Nephron progenitor cell (in vitro differentiated cells): Measurements from ENCODE around the gene DTNA.

Experiments
- DNase-seq: peaks from one replicate; pipeline ENCODE4 v3.0.0; 2021
- H3K27ac Mint-ChIP-seq: 2 replicates; pipeline ENCODE4 v1.8.0; 2021; ENCODE audit warnings: mild to moderate bottlenecking, moderate library complexity, mixed read lengths
- H3K27me3 Mint-ChIP-seq: 2 replicates; pipeline ENCODE4 v1.8.0; 2021; ENCODE audit warnings: mild to moderate bottlenecking, low read depth, mixed read lengths; ENCODE audit not compliant: poor library complexity
- H3K36me3 Mint-ChIP-seq: 2 replicates; pipeline ENCODE4 v1.8.0; 2021; ENCODE audit warnings: low read depth, mixed read lengths
- H3K4me1 Mint-ChIP-seq: 2 replicates; pipeline ENCODE4 v1.8.0; 2021; ENCODE audit warnings: mixed read lengths
- H3K4me3 Mint-ChIP-seq: 2 replicates; pipeline ENCODE4 v1.8.0; 2021; ENCODE audit warnings: mild to moderate bottlenecking, moderate library complexity, mixed read lengths
- H3K9me3 Mint-ChIP-seq: 2 replicates; pipeline ENCODE4 v1.8.0; 2021; ENCODE audit warnings: mild to moderate bottlenecking, moderate library complexity, mixed read lengths
- CTCF ChIP-seq: fragments of 200-600 bp; sonication (generic); IDR thresholded peaks from 2 replicates; pipeline ENCODE4 v1.5.0; 2021; ENCODE audit warnings: antibody characterized with exemption

Gene DTNA

DNA sequence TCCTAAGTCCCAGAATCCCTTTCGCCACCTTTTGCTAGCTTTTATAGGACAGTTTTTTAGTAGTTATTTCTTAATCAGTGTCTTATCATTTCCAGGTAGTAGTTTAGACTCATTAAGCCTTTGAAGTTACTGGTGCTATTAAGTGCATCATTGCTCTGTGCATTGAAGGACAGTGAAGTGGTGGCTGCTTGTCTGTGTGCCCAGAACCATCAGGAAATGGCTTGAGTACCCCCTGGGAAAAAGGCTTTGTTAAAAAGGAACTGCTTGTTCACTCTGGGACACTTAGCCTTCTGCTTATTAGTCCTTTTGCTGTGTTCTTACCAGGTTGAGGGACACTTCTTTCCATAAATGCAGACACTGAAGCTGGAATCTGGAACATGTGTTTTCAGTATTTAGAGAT, 30.0 kb downstream of the DTNA start:
- H3K4me1 Mint-ChIP-seq = peaks cover 20% of the 10 kb centered on the region
- peaks cover 3% of the 10 kb centered on the region for H3K27me3 Mint-ChIP-seq
- no peaks in the 10 kb centered on the region for H3K36me3 Mint-ChIP-seq
- no peaks in the 10 kb centered on the region for H3K9me3 Mint-ChIP-seq
- no peak overlapping the region for H3K4me3 Mint-ChIP-seq
- H3K27ac Mint-ChIP-seq = no peak overlapping the region
- no peak for DNase-seq
- no peak for TF ChIP-seq CTCF

- Mint-ChIP-seq H3K36me3 (no peaks in the 10 kb centered on the region), H3K27ac (no peak overlapping the region), H3K4me3 (no peak overlapping the region), H3K9me3 (no peaks in the 10 kb centered on the region), H3K4me1 (peaks cover 20% of the 10 kb centered on the region), H3K27me3 (peaks cover 3% of the 10 kb centered on the region)
- TF ChIP-seq CTCF = no peak
- DNase-seq = no peak
Measured at GRCh38 chr18:34740724-34741123, 30.6 kb downstream of the DTNA start.

DNA sequence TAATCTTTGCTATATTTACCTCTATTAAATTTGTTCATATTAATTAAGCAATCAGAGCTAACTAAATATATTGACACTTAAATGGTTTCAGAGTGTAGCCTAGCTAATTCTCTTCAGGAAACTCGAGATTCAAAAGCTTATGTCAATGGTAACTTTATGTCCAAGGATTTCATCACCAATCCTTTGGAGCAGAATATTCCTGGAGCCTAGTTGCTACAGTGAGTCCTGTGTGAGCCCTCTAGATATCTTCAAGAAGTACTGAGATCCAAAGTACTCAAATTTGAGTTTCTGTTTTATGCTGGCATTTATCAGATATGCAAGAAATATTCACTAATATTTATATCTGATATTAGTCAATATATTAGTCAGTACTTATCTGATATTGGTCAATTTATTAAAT, 31.3 kb downstream of the DTNA start:
- Mint-ChIP-seq H3K36me3 (no peaks in the 10 kb centered on the region), H3K27me3 (peaks cover 3% of the 10 kb centered on the region), H3K4me1 (peaks cover 20% of the 10 kb centered on the region), H3K27ac (no peak overlapping the region), H3K4me3 (no peak overlapping the region), H3K9me3 (no peaks in the 10 kb centered on the region)
- no peak for DNase-seq
- no peak for TF ChIP-seq CTCF

GRCh38 chr18:34742891-34743341, 32.8 kb downstream of the DTNA start:
- H3K4me1 Mint-ChIP-seq = peaks cover 17% of the 10 kb centered on the region
- no peaks in the 10 kb centered on the region for H3K9me3 Mint-ChIP-seq
- peaks cover 4% of the 10 kb centered on the region for H3K27me3 Mint-ChIP-seq
- no peaks in the 10 kb centered on the region for H3K36me3 Mint-ChIP-seq
- H3K4me3 Mint-ChIP-seq = no peak overlapping the region
- no peak for TF ChIP-seq CTCF
- H3K27ac Mint-ChIP-seq = no peak overlapping the region
- no peak for DNase-seq

GRCh38 chr18:34744569-34744968, 34.5 kb downstream of the DTNA start:
- H3K4me3 Mint-ChIP-seq = no peak overlapping the region
- H3K4me1 Mint-ChIP-seq = peaks cover 1% of the 10 kb centered on the region
- H3K27ac Mint-ChIP-seq = peak overlapping the region; percentile 14
- peaks cover 7% of the 10 kb centered on the region for H3K27me3 Mint-ChIP-seq
- no peak for TF ChIP-seq CTCF
- no peak for DNase-seq
- H3K9me3 Mint-ChIP-seq = no peaks in the 10 kb centered on the region
- H3K36me3 Mint-ChIP-seq = no peaks in the 10 kb centered on the region

- no peaks in the 10 kb centered on the region for H3K9me3 Mint-ChIP-seq
- peaks cover 7% of the 10 kb centered on the region for H3K27me3 Mint-ChIP-seq
- no peaks in the 10 kb centered on the region for H3K36me3 Mint-ChIP-seq
- no peak overlapping the region for H3K27ac Mint-ChIP-seq
- no peaks in the 10 kb centered on the region for H3K4me1 Mint-ChIP-seq
- no peak overlapping the region for H3K4me3 Mint-ChIP-seq
- no peak for TF ChIP-seq CTCF
- DNase-seq = no peak
Measured at GRCh38 chr18:34746614-34747013, 36.5 kb downstream of the DTNA start.
